DND-41 (cell line): Measurements from ENCODE around the gene HMGA1.

Experiments
- EZH2 ChIP-seq: IDR thresholded peaks from 3 replicates; pipeline ENCODE4 v1.6.1; 2012; ENCODE audit warnings: borderline replicate concordance, low read depth, mild to moderate bottlenecking, moderate library complexity, low read length, inconsistent platforms; ENCODE audit not compliant: severe bottlenecking
- TF ChIP-seq, protein P1 (sequence below): IDR thresholded peaks from 2 replicates; pipeline ENCODE4 v1.5.1; 2012; ENCODE audit warnings: borderline replicate concordance, low read length, moderate library complexity, mild to moderate bottlenecking; ENCODE audit not compliant: poor library complexity, severe bottlenecking; ENCODE audit errors: extremely low read depth

- TF ChIP-seq, protein P1, sequence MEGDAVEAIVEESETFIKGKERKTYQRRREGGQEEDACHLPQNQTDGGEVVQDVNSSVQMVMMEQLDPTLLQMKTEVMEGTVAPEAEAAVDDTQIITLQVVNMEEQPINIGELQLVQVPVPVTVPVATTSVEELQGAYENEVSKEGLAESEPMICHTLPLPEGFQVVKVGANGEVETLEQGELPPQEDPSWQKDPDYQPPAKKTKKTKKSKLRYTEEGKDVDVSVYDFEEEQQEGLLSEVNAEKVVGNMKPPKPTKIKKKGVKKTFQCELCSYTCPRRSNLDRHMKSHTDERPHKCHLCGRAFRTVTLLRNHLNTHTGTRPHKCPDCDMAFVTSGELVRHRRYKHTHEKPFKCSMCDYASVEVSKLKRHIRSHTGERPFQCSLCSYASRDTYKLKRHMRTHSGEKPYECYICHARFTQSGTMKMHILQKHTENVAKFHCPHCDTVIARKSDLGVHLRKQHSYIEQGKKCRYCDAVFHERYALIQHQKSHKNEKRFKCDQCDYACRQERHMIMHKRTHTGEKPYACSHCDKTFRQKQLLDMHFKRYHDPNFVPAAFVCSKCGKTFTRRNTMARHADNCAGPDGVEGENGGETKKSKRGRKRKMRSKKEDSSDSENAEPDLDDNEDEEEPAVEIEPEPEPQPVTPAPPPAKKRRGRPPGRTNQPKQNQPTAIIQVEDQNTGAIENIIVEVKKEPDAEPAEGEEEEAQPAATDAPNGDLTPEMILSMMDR: no peak
- TF ChIP-seq EZH2: no peak
Observed at GRCh38 chr6:34234667-34235306, 1.9 kb upstream of the HMGA1 start.
